ENCODE measurements around the gene ITPKC.

ITPKC gene

GRCh38 chr19:40774916-40775631 is 58.2 kb downstream of the ITPKC start, which contains the start of gene MIA:
Gene MIA, plus strand, starts transcription at chr19:40775521. Its CDS starts 22 bp downstream, at chr19:40775543.
- no peak for DNase-seq (ENCODE audit: low read depth, low spot score)
- no peak for TF ChIP-seq CTCF (IDR thresholded peaks at IDR 0.05; ENCODE audit: insufficient read depth, low read length, missing control alignments)
- ChIA-PET CTCF (interaction anchor here (1.3 kb wide), 1 partner anchor 17 kb away, joined by 3 read pairs; no protein-coding TSS in a partner anchor), POLR2A (no interaction called here)
- H3K4me3 ChIP-seq (ENCODE audit: low read depth, low read length): no peak within 1 kb of the TSS

- POLR2A ChIA-PET: no interaction called here
- CTCF ChIA-PET: no interaction called here
- DNase-seq (ENCODE audit: low read depth, low spot score): no peak
- no peak for TF ChIP-seq CTCF (IDR thresholded peaks at IDR 0.05; ENCODE audit: insufficient read depth, low read length, missing control alignments)
- no peak overlapping the region for H3K4me3 ChIP-seq (ENCODE audit: low read depth, low read length)
Observed at GRCh38 chr19:40775632-40776022, 58.7 kb downstream of the ITPKC start.

- CTCF ChIA-PET: interaction anchor here (1.2 kb wide), 1 partner anchor 10 kb away, joined by 4 read pairs; no protein-coding TSS in a partner anchor
- no peak overlapping the region for H3K4me3 ChIP-seq (ENCODE audit: low read depth, low read length)
- POLR2A ChIA-PET: no interaction called here
- TF ChIP-seq CTCF (IDR thresholded peaks at IDR 0.05; ENCODE audit: insufficient read depth, low read length, missing control alignments): no peak
- no peak for DNase-seq (ENCODE audit: low read depth, low spot score)
Observed at GRCh38 chr19:40776364-40776763, 59.5 kb downstream of the ITPKC start.

- POLR2A ChIA-PET: interaction anchor here (0.9 to 1.6 kb wide), 7 partner anchors 18 to 61 kb away, joined by 3 to 10 read pairs (median 4); partner anchors contain the start of genes COQ8B and ITPKC
- no peak for TF ChIP-seq CTCF (IDR thresholded peaks at IDR 0.05; ENCODE audit: insufficient read depth, low read length, missing control alignments)
- peak overlapping the region; percentile 57 for H3K4me3 ChIP-seq (ENCODE audit: low read depth, low read length)
- peak; percentile 42 for DNase-seq (ENCODE audit: low read depth, low spot score)
- CTCF ChIA-PET: interaction anchor here (1.2 to 3.8 kb wide), 5 partner anchors 9 to 43 kb away, joined by 3 to 23 read pairs (median 4); partner anchors contain the start of gene EGLN2
Observed at GRCh38 chr19:40776932-40777644, 60.2 kb downstream of the ITPKC start.

- ChIA-PET POLR2A (interaction anchor here (0.6 to 1.9 kb wide), 10 partner anchors 17 to 78 kb away, joined by 3 to 10 read pairs (median 4); partner anchors contain the start of genes ACTMAP, COQ8B, ITPKC and SNRPA), CTCF (interaction anchor here (1.2 to 3.8 kb wide), 6 partner anchors 9 to 43 kb away, joined by 3 to 23 read pairs (median 6); partner anchors contain the start of gene EGLN2)
- no peak for DNase-seq (ENCODE audit: low read depth, low spot score)
- TF ChIP-seq CTCF (IDR thresholded peaks at IDR 0.05; ENCODE audit: insufficient read depth, low read length, missing control alignments): no peak
- H3K4me3 ChIP-seq (ENCODE audit: low read depth, low read length): peak overlapping the region; percentile 57
Observed at GRCh38 chr19:40777645-40777936, 60.7 kb downstream of the ITPKC start.
